ENCODE measurements around the gene COL4A2. TPM values are rescaled to one million over a fixed set of nuclear protein-coding genes. Genes with fewer than 3 reads are reported as not detected.
A peak's percentile ranks its signal among the peaks of the same experiment; 100 is the strongest.

The COL4A2 gene
- total and polyA plus RNA-seq, 8 donors = 18.4 to 130 (median 43.8) TPM

- H3K4me1 ChIP-seq = peaks cover 0 to 2% (median 0%) of the 10 kb centered on the region in 3 donors
- H3K36me3 ChIP-seq = no peaks in the 10 kb centered on the region
- no peak overlapping the region for H3K4me3 ChIP-seq
- whole genome bisulfite sequencing, 2 donors = 94 to 95% methylated on average over 9 of the region's 9 CpGs
- no peak for ATAC-seq
- intact Hi-C loops (cut with DNase I) = no loop called here
- H3K9me3 ChIP-seq = no peaks in the 10 kb centered on the region
- FAIRE-seq = no peak
- DNase-seq = no peak
- H3K27me3 ChIP-seq = no peaks in the 10 kb centered on the region
- no peak overlapping the region for H3K27ac ChIP-seq
- TF ChIP-seq, protein P1, sequence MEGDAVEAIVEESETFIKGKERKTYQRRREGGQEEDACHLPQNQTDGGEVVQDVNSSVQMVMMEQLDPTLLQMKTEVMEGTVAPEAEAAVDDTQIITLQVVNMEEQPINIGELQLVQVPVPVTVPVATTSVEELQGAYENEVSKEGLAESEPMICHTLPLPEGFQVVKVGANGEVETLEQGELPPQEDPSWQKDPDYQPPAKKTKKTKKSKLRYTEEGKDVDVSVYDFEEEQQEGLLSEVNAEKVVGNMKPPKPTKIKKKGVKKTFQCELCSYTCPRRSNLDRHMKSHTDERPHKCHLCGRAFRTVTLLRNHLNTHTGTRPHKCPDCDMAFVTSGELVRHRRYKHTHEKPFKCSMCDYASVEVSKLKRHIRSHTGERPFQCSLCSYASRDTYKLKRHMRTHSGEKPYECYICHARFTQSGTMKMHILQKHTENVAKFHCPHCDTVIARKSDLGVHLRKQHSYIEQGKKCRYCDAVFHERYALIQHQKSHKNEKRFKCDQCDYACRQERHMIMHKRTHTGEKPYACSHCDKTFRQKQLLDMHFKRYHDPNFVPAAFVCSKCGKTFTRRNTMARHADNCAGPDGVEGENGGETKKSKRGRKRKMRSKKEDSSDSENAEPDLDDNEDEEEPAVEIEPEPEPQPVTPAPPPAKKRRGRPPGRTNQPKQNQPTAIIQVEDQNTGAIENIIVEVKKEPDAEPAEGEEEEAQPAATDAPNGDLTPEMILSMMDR (IDR thresholded peaks at IDR 0.05) = no peak
Observed at GRCh38 chr13:110336108-110336507, 29.0 kb downstream of the COL4A2 start.

DNA sequence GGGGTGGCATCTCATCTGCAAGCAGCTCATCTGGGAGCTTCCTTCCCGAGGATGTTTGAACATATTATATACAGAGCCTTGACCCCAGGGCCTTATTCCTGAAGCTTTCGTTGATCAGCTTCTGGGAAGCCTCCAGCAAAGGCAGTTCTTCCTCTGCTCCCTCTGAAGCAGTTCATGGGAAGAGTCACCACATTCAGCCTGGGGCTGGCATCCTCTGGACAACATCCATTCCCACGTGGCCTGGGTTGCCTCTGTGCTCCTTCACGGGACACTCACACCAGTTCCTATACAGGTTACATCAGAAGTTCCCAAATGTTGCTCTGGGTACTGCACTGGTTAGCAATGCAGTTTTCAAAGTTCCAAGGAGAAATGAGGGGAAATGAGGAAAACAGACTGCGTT is 29.6 kb downstream of the COL4A2 start:
- Histone ChIP-seq H3K36me3 (no peaks in the 10 kb centered on the region), H3K27ac (no peak overlapping the region), H3K4me3 (no peak overlapping the region), H3K4me1 (peaks cover 0 to 7% (median 0%) of the 10 kb centered on the region in 3 donors), H3K27me3 (no peaks in the 10 kb centered on the region), H3K9me3 (no peaks in the 10 kb centered on the region)
- TF ChIP-seq, protein P1 (IDR thresholded peaks at IDR 0.05) = no peak
- intact Hi-C loops (cut with DNase I) = no loop called here
- ATAC-seq (no peak), FAIRE-seq (no peak), DNase-seq (no peak)
- WGBS, 2 donors = 61 to 68% methylated on average over 5 of the region's 5 CpGs

GRCh38 chr13:110337247-110337646 is 30.2 kb downstream of the COL4A2 start:
- TF ChIP-seq, protein P1 (IDR thresholded peaks at IDR 0.05) = no peak
- no peak overlapping the region for H3K4me3 ChIP-seq
- DNase-seq (no peak), ATAC-seq (no peak), FAIRE-seq (no peak)
- H3K4me1 ChIP-seq = peaks cover 0 to 10% (median 0%) of the 10 kb centered on the region in 3 donors
- no peaks in the 10 kb centered on the region for H3K36me3 ChIP-seq
- 70 to 85% methylated on average over 7 of the region's 7 CpGs for WGBS, 2 donors
- no peak overlapping the region for H3K27ac ChIP-seq
- intact Hi-C loops (cut with DNase I) = no loop called here
- no peaks in the 10 kb centered on the region for H3K9me3 ChIP-seq
- no peaks in the 10 kb centered on the region for H3K27me3 ChIP-seq

- no peak overlapping the region for H3K4me3 ChIP-seq
- DNase-seq (no peak), FAIRE-seq (peak; percentile 43), ATAC-seq (peak in 1 of 4 donors; percentile 20)
- peaks cover 0 to 10% (median 0%) of the 10 kb centered on the region in 3 donors for H3K4me1 ChIP-seq
- TF ChIP-seq, protein P1 (IDR thresholded peaks at IDR 0.05) = no peak
- 52 to 57% methylated on average over 13 of the region's 13 CpGs for WGBS, 2 donors
- H3K9me3 ChIP-seq = no peaks in the 10 kb centered on the region
- no peaks in the 10 kb centered on the region for H3K36me3 ChIP-seq
- intact Hi-C loops (cut with DNase I) = no loop called here
- H3K27ac ChIP-seq = no peak overlapping the region
- no peaks in the 10 kb centered on the region for H3K27me3 ChIP-seq
Observed at GRCh38 chr13:110338441-110339101, 31.5 kb downstream of the COL4A2 start.

- ATAC-seq = no peak
- 67 to 68% methylated on average over 6 of the region's 6 CpGs for WGBS, 2 donors
- Histone ChIP-seq H3K4me1 (peaks cover 0 to 10% (median 0%) of the 10 kb centered on the region in 3 donors), H3K4me3 (no peak overlapping the region), H3K27me3 (no peaks in the 10 kb centered on the region), H3K36me3 (no peaks in the 10 kb centered on the region), H3K27ac (no peak overlapping the region), H3K9me3 (no peaks in the 10 kb centered on the region)
- TF ChIP-seq, protein P1 (IDR thresholded peaks at IDR 0.05) = no peak
- no peak for FAIRE-seq
- intact Hi-C loops (cut with DNase I) = no loop called here
- DNase-seq = no peak
Observed at GRCh38 chr13:110339263-110339662, 32.2 kb downstream of the COL4A2 start.

Measured in pancreas (tissue), 10 donors.